GM18508 (cell line): ENCODE results near the gene PPAN.

Source experiments
- ATAC-seq: cut with Tn5 transposase; IDR thresholded peaks from one replicate; pipeline ENCODE4 v1.9.1; 2021; ENCODE audit warnings: moderate number of reproducible peaks; ENCODE audit not compliant: insufficient read depth, unreplicated experiment

The PPAN gene

DNA sequence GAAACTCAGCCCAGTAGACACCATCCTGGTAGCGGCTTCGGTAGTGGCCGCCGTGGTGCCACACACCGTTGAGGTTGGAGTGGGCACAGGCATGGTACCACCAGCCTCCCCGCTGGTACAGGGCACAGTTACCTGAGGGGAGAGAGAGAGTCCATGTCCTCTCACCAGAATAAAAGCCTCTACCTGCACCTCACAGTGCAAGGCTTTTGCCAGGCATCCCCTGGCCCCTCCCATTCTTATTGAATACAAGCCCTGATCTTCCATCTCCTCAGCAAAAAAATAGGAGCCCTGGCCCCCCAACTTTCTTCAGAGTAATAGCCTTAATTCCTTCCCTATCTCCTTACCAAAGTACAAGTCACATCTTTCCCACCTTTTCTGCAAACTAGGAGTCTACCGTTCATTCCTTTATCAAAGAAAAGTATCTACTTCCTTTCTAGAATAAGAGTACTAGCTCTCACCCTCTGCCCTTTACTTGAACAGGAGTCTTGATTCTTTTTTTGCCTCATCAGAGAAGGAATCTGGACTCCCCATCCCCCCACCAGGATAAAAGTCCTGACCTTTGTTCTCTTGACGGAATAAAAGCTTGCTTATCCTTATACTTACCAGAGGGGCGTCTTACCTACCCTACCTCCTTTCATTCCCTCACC is 13.4 kb upstream of the PPAN start:
- ATAC-seq, result no peak

DNA sequence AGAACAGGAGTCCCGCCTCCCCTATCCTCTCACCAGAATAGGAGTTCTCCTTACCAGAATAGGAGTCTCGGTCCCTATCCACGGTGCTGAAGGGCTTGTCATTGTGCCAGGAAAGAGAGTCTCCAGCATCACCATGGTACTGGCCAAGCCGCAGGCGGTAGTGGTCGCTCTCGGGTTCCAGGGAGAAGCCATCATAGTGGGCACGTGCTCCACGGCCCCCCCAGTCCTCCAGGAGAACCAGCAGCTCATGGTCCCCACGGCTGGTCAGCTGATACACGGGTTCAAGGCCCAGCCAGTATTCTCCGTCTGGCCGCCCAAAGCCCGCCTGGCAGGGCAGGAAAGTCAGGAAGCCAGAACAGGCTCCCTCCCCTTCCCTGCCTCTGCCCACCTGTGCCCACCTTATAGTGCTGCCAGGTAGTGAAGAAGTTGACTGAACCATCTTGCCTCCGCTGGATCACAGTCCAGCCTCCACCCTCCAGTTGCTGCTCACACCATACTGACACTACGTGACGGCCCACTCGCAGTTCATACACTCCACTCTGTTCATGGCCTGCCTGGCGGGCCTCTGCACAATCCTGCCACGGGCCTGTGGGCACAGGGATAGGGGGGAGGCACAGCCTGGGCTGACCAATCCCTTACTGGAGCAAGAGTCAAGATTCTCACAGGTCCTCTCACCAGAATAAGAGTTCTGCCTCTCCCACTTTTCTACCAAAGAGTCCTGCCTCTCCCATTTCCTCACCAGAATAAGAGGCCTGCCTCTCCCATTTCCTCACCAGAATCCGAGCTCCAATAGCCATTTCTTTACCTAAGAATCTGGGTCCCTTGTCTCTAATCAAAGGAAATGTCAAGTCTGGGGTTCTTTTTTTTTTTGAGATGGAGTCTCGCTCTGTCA is 12.6 kb upstream of the PPAN start:
- ATAC-seq, result no peak

DNA sequence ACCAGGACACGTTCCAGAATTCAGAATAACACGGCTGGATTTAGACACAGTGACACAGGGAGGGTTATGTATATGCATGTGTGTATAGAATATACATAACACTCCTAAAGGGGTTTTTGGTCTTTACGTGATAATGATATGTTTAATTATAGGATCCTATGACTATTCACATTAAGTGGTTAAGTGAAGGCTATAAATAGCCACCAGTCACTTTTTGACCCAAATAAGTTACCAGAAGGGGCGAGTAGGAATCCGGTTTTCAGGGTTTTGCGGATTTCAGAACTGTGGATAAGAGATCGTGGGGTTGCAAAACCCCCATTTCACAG is 10.6 kb upstream of the PPAN start:
- ATAC-seq, result no peak

DNA sequence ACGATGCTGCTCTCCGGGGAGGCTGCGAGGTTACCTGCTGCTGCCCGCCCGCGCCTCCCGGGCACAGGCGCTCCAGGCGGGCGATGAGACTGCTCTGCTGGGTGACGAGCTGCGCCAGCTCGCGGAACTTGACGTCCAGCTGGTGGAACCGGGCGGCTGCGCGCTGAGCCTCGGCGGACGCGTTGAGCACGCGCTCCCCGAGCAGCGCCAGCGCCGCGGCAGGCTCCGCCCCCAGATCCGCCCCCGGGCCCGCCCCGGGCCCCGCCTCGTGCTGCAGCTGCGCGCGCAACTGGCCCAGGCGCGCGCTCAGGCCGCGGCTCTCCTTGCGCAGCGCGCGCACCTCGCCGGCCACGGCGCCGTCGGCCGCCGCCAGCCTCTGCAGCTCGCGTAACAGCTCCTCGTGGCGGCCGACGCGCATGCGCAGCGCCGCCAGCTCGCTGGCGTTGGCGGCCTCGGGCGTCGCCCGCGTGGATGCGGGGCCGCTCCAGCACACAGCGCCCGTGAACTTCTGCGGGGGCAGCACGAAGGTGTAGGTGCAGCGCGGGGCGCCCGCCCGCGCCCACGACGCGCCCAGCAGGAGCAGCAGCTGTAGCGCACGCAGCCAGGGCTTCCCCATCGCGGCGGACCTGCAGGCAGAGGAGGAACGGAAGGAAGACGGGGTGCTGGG is 10.1 kb upstream of the PPAN start:
- ATAC-seq, result no peak

DNA sequence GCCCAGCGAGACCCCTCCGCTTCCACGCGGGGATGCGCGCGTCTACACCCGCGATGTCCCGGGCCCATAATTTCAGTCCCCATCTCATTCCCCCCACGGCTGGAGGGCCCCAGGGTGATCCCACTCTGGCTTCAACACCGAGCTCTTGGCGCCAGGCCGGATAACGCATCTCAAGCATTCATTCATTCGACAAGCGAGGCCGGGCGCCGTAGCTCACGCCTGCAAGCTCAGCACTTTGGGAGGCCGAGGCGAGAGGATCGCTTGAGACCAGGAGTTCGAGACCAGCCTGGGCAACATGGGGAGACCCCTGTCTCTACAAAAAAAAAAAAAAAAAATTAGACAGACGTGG is 9.6 kb upstream of the PPAN start:
- no peak for ATAC-seq

DNA sequence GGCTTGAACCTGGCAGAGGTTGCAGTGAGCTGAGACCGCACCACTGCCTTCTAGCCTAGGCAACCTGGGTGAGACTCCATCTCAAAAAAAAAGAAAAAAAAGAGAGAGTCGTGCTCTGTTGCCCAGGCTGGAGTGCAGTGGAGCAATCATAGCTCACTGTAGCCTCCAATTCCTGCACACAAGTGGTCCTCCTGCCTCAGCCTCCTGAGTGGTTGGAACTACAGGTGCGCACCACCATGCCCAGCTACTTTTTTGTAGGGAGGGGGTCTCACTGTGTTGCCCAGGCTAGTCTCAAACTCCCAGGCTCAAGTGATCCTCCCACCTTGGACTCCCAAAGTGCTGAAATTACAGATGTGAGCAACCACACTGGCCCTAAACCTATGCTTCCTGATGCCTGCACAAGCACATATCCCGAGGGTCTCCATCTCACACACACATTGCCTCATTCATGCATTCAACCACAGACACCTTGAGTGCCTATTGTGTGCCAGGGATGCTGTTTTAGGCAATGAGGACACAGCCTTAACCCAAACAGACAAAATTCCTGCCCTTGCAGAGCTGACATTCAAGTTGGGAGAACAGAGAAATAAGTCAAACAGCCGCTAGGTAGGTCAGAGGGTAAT is 5.9 kb upstream of the PPAN start:
- ATAC-seq, result no peak

DNA sequence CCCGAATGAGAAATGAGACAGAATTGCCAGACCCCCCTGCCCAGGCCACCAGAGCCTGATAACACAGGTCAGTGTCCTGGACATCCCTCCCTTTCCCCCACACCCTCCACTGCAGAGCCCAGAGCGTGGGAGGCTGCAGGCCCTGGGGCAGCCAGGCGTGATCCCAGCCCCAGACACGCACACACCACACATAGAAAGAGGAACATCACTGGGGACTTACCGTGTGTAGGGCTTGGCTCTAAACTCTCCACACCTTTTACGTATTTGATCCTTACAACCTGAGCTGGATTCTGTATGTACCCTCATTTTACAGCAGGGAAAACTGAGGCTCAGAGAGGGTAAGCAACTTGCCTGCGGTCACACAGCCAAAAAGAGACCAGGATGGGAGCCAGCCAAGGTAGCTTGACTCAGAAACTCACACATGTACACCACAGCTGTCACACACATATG is 3.4 kb upstream of the PPAN start:
- no peak for ATAC-seq

DNA sequence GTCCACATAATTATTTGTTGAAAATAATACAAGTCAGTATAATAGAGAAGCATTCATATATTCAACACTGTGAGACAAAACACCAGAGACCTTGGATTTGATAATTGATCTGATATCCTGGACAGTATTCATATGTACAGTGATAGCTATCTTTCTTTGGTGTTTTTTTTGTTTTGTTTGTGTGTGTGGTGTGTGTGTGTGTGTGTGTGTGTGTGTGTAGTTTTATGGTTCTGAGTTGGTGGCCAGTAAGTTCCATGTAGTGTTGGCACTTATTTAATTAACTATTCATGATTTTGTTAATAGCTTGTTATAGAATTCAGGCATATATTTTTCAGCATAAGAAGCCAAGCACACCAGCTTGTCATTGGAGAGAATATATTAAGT is 2.0 kb upstream of the PPAN start:
- ATAC-seq, result no peak

DNA sequence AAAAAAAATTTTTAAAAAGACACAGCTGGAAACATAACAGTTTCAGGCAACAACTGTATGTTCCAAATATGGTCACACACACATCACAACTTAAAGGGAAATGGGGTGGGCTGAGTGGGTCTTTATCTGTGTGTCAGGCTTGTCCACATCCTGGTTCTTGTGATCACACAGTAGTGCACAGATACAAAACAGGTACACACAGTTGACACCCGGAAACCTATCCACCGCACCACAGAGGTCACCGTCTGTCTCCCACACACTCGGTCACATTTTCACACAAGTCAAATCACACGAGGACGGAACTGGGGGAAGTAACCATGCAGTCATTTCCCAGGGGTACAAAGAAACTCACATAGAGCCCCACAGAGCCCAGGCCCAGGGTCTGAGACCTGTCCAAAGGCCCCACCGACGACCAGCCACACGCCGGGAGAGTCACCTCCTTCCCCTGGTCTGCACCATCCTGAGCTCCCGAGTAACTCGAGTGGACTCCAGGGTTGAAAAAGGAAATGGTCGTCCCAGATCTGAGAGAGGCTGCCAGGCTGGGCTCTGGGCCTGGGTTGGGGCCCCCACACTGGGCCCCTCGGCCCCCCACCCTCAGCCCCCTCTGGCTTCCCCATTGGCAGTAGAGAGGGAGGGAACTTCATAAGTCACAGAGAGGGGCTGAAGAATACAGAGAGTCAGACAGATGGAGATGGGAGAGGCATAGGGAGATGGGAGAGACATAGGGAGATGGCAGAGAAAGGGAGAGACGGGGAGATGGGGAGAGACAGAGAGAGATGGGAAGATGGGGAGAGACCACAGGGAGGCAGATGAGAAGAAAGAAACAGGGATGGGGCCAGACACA is 1.3 kb upstream of the PPAN start:
- no peak for ATAC-seq

DNA sequence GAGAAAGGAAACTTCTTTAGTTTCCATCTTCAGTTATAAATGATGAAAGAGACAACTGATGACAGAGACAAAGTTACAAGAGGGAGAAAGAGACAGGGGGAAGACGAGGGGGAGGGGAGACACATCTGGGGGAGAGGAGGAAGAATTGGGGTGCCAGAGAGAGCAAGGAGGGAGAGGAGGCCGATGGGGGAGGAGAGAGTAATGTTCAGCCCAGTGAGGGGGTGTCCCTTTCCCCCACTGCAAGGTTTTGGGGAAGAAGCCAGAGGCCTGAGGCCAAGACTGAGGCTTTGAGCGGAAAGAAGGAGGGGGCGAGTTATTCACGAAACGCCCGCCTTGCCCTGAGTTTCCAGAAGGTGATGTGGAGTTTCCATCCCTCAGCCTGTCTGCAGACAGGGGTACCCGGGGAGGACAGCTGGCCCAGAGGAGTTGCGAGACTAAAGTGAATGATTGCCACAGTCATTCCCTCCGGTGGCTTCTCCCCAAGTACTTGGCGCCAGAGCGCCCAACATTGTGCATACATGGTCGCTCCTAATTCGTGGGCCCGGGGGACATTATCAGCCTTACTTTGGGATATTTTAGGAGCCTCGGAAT is 558 bp upstream of the PPAN start:
- no peak for ATAC-seq

DNA sequence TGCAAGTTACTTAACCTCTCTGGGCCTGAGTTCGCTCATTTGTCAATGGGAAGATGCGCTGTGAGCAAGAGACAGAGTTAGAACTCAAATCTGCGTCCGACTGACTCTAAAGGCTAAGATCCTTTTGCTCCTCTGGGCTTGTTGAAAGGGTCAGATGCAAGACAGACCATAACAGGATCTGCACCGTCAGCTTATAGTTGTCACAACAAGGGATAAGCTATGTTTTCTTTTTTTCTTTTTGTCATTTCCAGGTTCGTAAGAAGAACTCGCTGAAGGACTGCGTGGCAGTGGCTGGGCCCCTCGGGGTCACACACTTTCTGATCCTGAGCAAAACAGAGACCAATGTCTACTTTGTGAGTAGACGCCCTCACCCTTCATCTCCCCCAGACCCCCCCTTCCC is 1.1 kb downstream of the PPAN start:
- no peak for ATAC-seq

DNA sequence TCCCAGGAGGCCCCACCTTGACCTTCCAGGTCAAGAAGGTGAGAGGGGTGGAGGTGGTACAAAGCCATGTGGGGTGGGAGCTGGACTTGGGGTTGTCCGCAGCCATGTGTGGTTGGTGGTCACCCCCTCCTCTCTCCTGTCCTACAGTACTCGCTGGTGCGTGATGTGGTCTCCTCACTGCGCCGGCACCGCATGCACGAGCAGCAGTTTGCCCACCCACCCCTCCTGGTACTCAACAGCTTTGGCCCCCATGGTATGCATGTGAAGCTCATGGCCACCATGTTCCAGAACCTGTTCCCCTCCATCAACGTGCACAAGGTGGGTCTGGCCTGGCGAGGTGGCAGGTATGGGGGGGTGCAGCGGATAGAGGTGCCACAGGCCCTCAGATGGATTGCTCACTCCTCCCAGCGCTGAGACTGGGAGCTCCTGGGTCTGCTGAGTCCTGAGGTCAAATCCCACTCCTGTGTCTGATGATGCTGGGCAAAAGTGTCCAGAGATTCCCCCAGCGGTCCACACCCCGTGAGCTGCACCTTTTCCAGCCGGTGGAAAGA is 1.7 kb downstream of the PPAN start:
- no peak for ATAC-seq

DNA sequence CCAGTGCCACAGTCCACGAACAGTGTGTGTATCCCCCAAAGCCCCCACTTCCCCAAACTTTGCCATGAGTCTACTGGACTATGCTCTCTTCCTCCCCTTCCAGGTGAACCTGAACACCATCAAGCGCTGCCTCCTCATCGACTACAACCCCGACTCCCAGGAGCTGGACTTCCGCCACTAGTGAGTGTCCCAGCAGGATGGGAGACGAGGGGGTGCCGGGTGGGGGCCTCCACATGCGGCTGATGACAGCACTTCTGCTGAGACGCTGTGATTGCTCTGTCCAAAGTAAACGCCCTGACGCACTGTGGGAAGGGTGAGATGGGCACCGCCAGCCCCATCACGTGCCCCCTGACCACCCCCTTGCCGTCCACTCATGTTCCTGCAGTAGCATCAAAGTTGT is 3.4 kb downstream of the PPAN start:
- ATAC-seq, result no peak

DNA sequence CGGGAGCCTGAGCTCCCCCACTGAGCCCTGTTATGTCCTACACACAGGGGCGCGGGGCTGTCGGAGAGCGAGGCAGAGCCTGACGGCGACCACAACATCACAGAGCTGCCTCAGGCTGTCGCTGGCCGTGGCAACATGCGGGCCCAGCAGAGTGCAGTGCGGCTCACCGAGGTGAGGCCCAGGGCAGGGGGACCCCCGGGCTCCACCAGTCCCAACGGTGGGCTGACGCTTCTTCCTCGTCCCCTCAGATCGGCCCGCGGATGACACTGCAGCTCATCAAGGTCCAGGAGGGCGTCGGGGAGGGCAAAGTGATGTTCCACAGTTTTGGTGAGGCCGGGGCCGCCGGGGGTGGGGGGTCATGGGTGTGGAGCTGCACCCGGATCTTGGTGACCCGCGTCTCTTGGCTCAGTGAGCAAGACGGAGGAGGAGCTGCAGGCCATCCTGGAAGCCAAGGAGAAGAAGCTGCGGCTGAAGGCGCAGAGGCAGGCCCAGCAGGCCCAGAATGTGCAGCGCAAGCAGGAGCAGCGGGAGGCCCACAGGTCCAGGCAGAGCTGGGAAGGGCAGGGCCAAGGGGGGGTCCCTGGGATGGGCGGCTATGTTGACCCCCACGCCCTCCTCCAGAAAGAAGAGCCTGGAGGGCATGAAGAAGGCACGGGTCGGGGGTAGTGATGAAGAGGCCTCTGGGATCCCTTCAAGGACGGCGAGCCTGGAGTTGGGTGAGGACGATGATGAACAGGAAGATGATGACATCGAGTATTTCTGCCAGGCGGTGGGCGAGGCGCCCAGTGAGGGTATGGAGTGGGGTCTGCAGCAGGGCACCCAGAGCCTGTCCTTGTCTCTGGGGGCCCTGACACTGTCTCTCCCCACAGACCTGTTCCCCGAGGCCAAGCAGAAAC is 4.2 kb downstream of the PPAN start:
- ATAC-seq, result no peak

DNA sequence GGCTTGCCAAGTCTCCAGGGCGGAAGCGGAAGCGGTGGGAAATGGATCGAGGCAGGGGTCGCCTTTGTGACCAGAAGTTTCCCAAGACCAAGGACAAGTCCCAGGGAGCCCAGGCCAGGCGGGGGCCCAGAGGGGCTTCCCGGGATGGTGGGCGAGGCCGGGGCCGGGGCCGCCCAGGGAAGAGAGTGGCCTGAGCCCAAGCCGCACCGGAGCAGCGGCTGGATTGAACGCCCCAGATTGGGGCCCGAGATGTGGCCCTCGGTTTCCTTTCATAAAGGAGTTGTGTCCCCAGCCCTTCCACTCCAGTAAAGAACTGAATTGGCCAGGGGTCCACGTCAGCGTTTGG is 4.8 kb downstream of the PPAN start:
- no peak for ATAC-seq

DNA sequence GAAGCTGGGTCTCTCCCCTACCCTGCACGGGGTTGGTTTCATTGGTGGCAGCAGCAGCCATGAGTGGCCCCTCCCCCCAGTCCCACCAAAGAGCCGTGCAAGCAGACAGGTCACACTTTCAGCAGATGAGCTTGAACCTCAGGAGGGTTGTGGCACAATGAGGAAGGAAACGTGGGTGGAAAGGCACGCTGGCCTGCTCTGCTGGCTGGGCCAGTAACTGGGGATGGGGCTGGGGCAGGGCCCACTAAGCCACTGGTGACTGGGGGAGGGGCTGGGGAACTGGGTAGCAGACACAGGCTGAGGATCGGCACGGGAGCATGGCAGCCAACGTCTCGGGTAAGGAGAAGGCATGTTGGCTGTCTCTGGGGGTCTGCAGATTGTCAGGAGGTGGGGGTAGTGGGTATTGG is 5.2 kb downstream of the PPAN start, which contains the start of gene P2RY11:
P2RY11 (plus strand) TSS at position 289 of the 407 bp plus-strand sequence; CDS start at position 318, 29 bp downstream.
- no peak for ATAC-seq

DNA sequence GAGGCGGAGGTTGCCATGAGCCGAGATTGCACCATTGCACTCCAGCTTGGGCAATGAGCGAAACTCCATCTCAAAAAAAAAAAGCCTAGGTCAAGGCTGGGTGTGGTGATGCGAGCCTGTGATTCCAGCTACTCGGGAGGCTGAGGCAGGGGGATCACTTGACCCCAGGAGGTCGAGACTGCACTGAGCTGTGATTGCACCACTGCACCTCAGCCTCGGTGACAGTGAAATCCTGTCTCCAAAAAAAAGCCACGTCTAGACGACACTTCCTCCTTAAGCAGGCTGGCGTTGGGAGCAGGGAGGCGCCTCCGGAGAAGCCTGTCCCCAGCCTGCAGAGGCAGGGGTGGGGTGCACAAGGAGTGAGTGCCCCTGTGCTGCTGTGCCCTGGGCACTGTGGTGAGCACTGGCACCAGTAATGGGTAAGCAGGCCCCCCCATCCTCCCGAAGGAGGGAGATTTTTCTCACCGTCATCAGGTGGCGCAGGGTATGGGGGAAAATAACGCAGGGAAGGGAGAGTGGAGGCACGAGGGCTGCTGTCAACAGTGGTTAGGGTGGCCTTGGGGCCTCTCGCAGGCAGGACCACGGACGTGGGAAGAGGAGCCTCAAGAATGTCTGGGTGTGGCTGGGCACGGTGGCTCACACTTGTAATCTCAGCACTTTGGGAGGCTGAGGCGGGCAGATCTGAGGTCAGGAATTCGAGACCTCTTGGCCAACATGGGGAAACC is 6.0 kb downstream of the PPAN start:
- ATAC-seq, result no peak
